ENCODE data around the gene THADA. TPM values are rescaled to one million over a fixed set of nuclear protein-coding genes. Genes with fewer than 3 reads are reported as not detected.
A peak's percentile ranks its signal among the peaks of the same experiment; 100 is the strongest.

THADA gene
- total RNA-seq, 2 donors from 2014 or later = 36.3 to 36.9 TPM

GRCh38 chr2:43313642-43314017 is 282.2 kb downstream of the THADA start:
- no peak for ATAC-seq (replicated peaks)
- no peaks in the 10 kb centered on the region for H3K4me1 Mint-ChIP-seq
- H3K36me3 Mint-ChIP-seq (ENCODE audit: low read depth) = peaks cover 23% of the 10 kb centered on the region
- no peak overlapping the region for H3K27ac Mint-ChIP-seq
- no peak overlapping the region for H3K4me3 Mint-ChIP-seq
- H3K9me3 Mint-ChIP-seq = no peaks in the 10 kb centered on the region
- no peaks in the 10 kb centered on the region for H3K27me3 Mint-ChIP-seq

DNA sequence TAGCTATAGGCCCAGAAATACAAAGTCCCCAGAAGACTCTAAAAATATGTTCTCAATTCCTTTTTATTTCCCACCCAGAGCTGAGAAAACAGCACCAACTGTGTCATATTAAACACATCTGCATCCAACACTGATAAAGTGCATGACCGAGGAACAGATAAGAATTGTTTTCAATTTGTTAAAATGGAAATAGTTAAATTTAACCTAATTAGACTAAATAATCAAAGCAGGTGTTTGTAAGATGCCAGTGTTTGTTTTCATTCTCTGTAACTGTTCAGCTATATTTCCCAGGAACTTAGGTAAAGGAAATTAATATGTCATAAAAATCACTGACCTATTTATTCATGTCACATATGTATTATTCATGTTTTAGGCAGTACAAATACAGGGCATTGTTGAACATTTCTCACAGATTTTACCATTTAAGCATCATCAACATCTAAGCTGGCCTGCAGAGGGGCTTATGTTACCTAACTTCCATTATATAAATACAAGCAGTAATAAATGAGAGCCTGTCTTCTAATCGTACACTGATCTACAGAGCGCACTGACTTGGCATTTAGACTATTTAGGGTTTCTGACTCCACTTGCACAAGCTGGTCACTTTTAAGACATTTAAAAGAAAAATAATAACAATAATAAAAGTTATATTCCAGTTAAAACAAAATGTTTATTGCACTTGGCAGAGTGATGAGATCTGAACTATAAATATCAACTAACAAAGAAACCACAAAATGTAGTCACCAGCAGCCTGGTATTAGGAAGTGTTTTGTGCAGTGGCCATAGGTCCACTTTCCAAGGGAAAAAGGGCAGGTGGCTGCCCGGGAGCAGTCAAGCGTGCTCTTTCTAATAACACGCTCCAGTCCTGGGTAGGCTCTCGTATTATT is 282.8 kb downstream of the THADA start:
- H3K27me3 Mint-ChIP-seq = no peaks in the 10 kb centered on the region
- H3K36me3 Mint-ChIP-seq (ENCODE audit: low read depth) = peaks cover 22% of the 10 kb centered on the region
- no peaks in the 10 kb centered on the region for H3K9me3 Mint-ChIP-seq
- no peak overlapping the region for H3K4me3 Mint-ChIP-seq
- no peaks in the 10 kb centered on the region for H3K4me1 Mint-ChIP-seq
- no peak for ATAC-seq (replicated peaks)
- H3K27ac Mint-ChIP-seq = no peak overlapping the region

GRCh38 chr2:43311276-43311675 is 284.6 kb downstream of the THADA start:
- no peaks in the 10 kb centered on the region for H3K9me3 Mint-ChIP-seq
- H3K27me3 Mint-ChIP-seq = no peaks in the 10 kb centered on the region
- H3K4me1 Mint-ChIP-seq = peaks cover 5% of the 10 kb centered on the region
- H3K4me3 Mint-ChIP-seq = no peak overlapping the region
- H3K27ac Mint-ChIP-seq = no peak overlapping the region
- ATAC-seq (replicated peaks) = no peak
- peaks cover 21% of the 10 kb centered on the region for H3K36me3 Mint-ChIP-seq (ENCODE audit: low read depth)

DNA sequence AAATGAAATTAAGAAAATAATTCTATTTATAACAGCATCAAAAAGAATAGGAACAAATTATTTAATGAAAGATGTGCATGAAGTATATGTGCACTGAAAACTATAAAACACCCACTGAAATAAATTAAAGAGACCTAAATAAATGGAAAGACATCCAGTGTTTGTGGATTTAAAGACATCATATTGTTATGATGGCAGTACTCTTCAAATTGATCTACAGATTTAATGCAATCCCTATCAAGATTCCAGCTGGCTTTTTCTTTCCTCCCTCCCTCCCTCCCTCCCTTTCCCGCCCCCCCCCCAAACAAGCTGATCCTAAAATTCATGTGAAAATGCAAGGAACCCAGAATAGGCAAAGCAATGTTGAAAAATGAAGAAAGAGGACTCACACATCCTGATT is 285.9 kb downstream of the THADA start:
- ATAC-seq (replicated peaks) = no peak
- H3K4me1 Mint-ChIP-seq = peaks cover 5% of the 10 kb centered on the region
- no peak overlapping the region for H3K4me3 Mint-ChIP-seq
- H3K27ac Mint-ChIP-seq = no peak overlapping the region
- H3K9me3 Mint-ChIP-seq = no peaks in the 10 kb centered on the region
- H3K27me3 Mint-ChIP-seq = no peaks in the 10 kb centered on the region
- H3K36me3 Mint-ChIP-seq (ENCODE audit: low read depth) = peaks cover 17% of the 10 kb centered on the region

- H3K27me3 Mint-ChIP-seq = no peaks in the 10 kb centered on the region
- no peaks in the 10 kb centered on the region for H3K9me3 Mint-ChIP-seq
- peaks cover 17% of the 10 kb centered on the region for H3K36me3 Mint-ChIP-seq (ENCODE audit: low read depth)
- no peak for ATAC-seq (replicated peaks)
- no peak overlapping the region for H3K4me3 Mint-ChIP-seq
- H3K27ac Mint-ChIP-seq = no peak overlapping the region
- peaks cover 5% of the 10 kb centered on the region for H3K4me1 Mint-ChIP-seq
Measured at GRCh38 chr2:43307973-43308372, 287.9 kb downstream of the THADA start.

- no peak overlapping the region for H3K4me3 Mint-ChIP-seq
- H3K36me3 Mint-ChIP-seq (ENCODE audit: low read depth) = peaks cover 16% of the 10 kb centered on the region
- no peaks in the 10 kb centered on the region for H3K9me3 Mint-ChIP-seq
- no peak for ATAC-seq (replicated peaks)
- H3K27ac Mint-ChIP-seq = no peak overlapping the region
- no peaks in the 10 kb centered on the region for H3K27me3 Mint-ChIP-seq
- H3K4me1 Mint-ChIP-seq = peaks cover 5% of the 10 kb centered on the region
Measured at GRCh38 chr2:43307046-43307445, 288.8 kb downstream of the THADA start.

GRCh38 chr2:43306197-43306596 is 289.6 kb downstream of the THADA start:
- Mint-ChIP-seq H3K36me3 (ENCODE audit: low read depth) (peaks cover 8% of the 10 kb centered on the region), H3K27ac (no peak overlapping the region), H3K4me3 (no peak overlapping the region), H3K4me1 (peaks cover 5% of the 10 kb centered on the region), H3K27me3 (no peaks in the 10 kb centered on the region), H3K9me3 (no peaks in the 10 kb centered on the region)
- ATAC-seq (replicated peaks) = no peak

DNA sequence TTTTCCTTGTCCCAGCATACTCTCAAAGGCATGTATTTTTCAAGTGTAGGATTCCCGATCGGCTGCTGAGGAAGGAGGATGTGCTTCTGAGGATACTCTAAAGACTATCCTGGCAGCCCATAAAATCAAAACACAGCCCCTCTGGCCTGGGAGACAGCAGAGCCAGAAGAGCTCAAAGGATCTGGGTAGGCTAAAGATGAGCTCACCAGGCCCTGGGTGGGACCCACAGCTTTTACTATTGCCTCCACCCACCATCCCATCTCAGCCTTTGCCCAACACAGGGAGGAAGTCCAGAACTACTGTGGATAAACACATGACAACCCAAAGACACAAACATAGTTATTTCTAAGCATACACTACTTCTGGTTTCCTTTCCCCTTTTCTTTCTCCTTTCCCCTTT is 290.3 kb downstream of the THADA start:
- Mint-ChIP-seq H3K27ac (no peak overlapping the region), H3K36me3 (ENCODE audit: low read depth) (peaks cover 3% of the 10 kb centered on the region), H3K9me3 (no peaks in the 10 kb centered on the region), H3K4me1 (peaks cover 5% of the 10 kb centered on the region), H3K27me3 (no peaks in the 10 kb centered on the region), H3K4me3 (no peak overlapping the region)
- no peak for ATAC-seq (replicated peaks)

DNA sequence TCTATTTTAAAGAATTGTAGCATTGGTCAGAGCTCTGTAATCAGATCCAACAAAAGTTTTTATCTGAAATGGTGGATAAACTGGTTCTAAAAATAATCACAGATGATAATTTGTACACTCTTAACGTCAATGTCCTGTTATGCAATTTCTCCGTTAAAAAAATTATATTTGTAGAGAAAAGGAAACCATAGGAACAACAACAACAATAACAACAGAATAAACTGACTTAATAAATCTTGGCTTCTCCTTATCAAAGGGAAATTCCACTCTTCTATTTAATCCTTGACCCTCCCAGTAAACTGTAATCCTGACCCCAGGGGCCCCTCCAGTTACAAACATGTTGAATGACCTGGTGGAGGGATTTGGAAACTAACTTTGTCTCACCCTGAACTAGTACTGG is 290.8 kb downstream of the THADA start:
- H3K4me1 Mint-ChIP-seq = peaks cover 5% of the 10 kb centered on the region
- H3K36me3 Mint-ChIP-seq (ENCODE audit: low read depth) = no peaks in the 10 kb centered on the region
- no peak overlapping the region for H3K4me3 Mint-ChIP-seq
- no peak overlapping the region for H3K27ac Mint-ChIP-seq
- no peaks in the 10 kb centered on the region for H3K27me3 Mint-ChIP-seq
- no peak for ATAC-seq (replicated peaks)
- no peaks in the 10 kb centered on the region for H3K9me3 Mint-ChIP-seq

- Mint-ChIP-seq H3K36me3 (ENCODE audit: low read depth) (no peaks in the 10 kb centered on the region), H3K27me3 (no peaks in the 10 kb centered on the region), H3K27ac (no peak overlapping the region)
Measured at GRCh38 chr2:43303889-43304288, 291.9 kb downstream of the THADA start.

DNA sequence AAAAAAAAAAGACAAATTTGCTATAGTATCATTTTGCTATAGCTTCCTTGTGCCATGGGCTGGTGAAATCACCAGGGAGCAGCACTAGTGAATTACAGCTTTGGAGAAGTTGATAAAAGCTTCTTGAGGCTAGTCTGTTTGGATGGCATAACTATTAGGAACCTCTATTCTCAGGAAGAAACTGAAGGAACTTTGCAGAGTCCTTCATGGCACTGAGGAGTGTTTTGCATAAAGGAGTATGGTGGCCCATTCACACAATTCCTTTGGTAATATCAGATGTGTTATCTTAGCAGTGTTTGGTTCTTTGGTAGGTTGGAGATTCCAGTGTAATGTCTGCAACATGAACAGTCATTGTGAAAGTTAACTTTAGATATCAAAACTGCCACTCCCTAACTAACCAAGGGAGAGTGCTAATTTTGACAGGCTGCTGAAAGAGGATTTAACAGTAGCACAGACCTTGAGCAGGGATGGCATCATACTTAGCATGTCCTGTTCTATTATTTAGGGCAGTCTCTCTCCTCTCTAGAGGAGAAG is 292.8 kb downstream of the THADA start:
- Mint-ChIP-seq H3K4me3 (no peak overlapping the region), H3K27me3 (no peaks in the 10 kb centered on the region), H3K9me3 (no peaks in the 10 kb centered on the region), H3K27ac (no peak overlapping the region), H3K4me1 (peaks cover 5% of the 10 kb centered on the region), H3K36me3 (ENCODE audit: low read depth) (no peaks in the 10 kb centered on the region)
- peak; percentile 58 for ATAC-seq (replicated peaks)

More at GRCh38 chr2:43303889-43304288, 291.9 kb downstream of the THADA start:
- no peak for ATAC-seq (replicated peaks)
- H3K4me3 Mint-ChIP-seq = no peak overlapping the region
- peaks cover 5% of the 10 kb centered on the region for H3K4me1 Mint-ChIP-seq
- H3K9me3 Mint-ChIP-seq = no peaks in the 10 kb centered on the region

DNA sequence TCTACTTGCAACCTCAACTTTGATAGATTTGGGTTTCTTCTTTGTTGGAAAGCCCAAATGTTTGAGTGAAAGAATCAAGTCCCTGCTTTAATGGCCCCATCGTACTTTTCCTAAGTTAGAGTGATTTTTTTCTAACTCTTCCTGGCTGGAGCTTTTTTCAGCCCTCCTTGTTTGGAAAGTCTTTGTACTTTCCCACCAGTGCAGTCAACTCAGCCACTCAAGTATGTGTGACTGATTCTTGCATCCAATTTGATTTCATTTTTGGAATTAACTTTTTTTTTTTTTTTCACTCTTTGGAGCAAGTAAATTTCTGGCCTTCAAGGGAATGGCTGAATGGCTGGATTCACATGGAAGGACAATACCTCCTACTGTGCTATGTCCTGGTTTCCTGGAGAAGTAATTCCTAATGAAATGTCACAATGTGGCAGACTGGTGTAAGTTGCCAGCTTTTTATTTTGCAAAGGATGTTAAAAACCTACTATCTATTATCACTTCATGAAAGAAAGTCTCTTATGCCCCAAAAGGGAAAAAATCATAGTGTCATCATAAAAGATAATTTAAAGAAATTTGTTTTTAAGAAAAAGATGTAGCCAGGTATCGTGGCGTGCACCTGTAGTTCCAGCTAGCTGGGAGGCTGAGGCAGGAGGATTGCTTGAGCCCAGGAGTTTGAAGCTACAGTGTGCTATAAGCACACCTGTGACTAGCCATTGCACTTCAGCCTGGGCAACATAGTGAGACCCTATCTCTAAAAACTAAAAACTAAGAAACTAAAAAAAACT is 293.5 kb downstream of the THADA start:
- Mint-ChIP-seq H3K36me3 (ENCODE audit: low read depth) (no peaks in the 10 kb centered on the region), H3K27me3 (no peaks in the 10 kb centered on the region)

GRCh38 chr2:43300781-43301583 is 294.9 kb downstream of the THADA start:
- Mint-ChIP-seq H3K4me1 (no peaks in the 10 kb centered on the region), H3K27me3 (no peaks in the 10 kb centered on the region), H3K4me3 (no peak overlapping the region), H3K27ac (no peak overlapping the region), H3K9me3 (no peaks in the 10 kb centered on the region), H3K36me3 (ENCODE audit: low read depth) (no peaks in the 10 kb centered on the region)
- ATAC-seq (replicated peaks) = peak; percentile 29

More for the DNA sequence above, 293.5 kb downstream of the THADA start:
- no peak overlapping the region for H3K27ac Mint-ChIP-seq
- no peaks in the 10 kb centered on the region for H3K9me3 Mint-ChIP-seq
- no peak overlapping the region for H3K4me3 Mint-ChIP-seq
- H3K4me1 Mint-ChIP-seq = peaks cover 5% of the 10 kb centered on the region
- ATAC-seq (replicated peaks) = no peak

DNA sequence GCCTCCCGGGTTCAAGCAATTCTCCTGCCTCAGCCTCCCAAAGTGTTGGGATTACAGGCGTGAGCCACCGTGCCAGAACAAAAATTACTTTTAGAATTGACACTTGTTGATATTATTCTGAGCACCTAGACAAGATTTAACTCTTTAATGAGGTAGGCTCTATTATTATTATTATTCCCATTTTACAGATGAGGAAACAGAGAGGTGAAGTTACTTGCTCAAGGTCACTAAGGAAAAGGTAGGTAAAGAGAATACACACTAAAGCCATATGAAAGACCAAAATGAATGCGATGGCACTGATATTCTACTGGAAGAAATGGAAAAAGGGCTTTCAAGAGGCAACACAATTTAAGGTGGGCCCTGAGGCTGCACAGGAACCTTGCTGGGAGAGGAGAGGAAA is 295.6 kb downstream of the THADA start:
- ATAC-seq (replicated peaks) = no peak
- Mint-ChIP-seq H3K4me1 (no peaks in the 10 kb centered on the region), H3K36me3 (ENCODE audit: low read depth) (no peaks in the 10 kb centered on the region), H3K4me3 (no peak overlapping the region), H3K27ac (no peak overlapping the region), H3K9me3 (no peaks in the 10 kb centered on the region), H3K27me3 (no peaks in the 10 kb centered on the region)
